ENCODE results near the gene EGFR. TPM values are rescaled to one million over a fixed set of nuclear protein-coding genes. Genes with fewer than 3 reads are reported as not detected.

The EGFR gene
- polyA plus RNA-seq, 1 of the 3 experiments (the other 2 are of a cell fraction): 37.6 TPM

GRCh38 chr7:55071411-55072175 is 52.8 kb downstream of the EGFR start:
- H3K27ac ChIP-seq (ENCODE audit: low read depth in 2 of 2, low read length in 1 of 2): peak overlapping the region in 1 of 2 experiments; percentile 63; a peak in 1 of 4 replicates
- ChIA-PET POLR2A (no interaction called here), CTCF (interaction anchor here (0.5 to 4.1 kb wide), 6 partner anchors 15 to 298 kb away, joined by 3 to 20 read pairs (median 4); no protein-coding TSS in a partner anchor)
- no peak for DNase-seq
- H3F3A ChIP-seq (replicated peaks; ENCODE audit: insufficient read depth): peaks cover 30% of the 10 kb centered on the region
- peaks cover 15 to 57% of the 10 kb centered on the region in 2 experiments for H3K4me1 ChIP-seq (ENCODE audit: control insufficient read depth in 1 of 2, insufficient read depth in 2 of 2, low read depth in 1 of 2, low read length in 1 of 2)
- H3K79me2 ChIP-seq (ENCODE audit: insufficient read depth): peaks cover 98% of the 10 kb centered on the region
- TF ChIP-seq EZH2phosphoT487 (IDR thresholded peaks at IDR 0.05; ENCODE audit: borderline replicate concordance, low read depth) (no peak), FOXJ3 (CRISPR knock-in tag; IDR thresholded peaks at IDR 0.05) (no peak), TCF12 (IDR thresholded peaks at IDR 0.05) (no peak), USF2 (IDR thresholded peaks at IDR 0.05; ENCODE audit: borderline replicate concordance, low read depth, low read length) (no peak), RXRA (IDR thresholded peaks at IDR 0.05; ENCODE audit: borderline replicate concordance, low read depth) (no peak), TAF1 (IDR thresholded peaks at IDR 0.05; ENCODE audit: borderline replicate concordance, low read depth, low read length) (no peak), RCOR1 (IDR thresholded peaks at IDR 0.05; ENCODE audit: low read length) (no peak), YY1 (IDR thresholded peaks at IDR 0.05; ENCODE audit: low read depth) (no peak), FOSL2 (IDR thresholded peaks at IDR 0.05; ENCODE audit: borderline replicate concordance, low read depth) (no peak), GABPA (IDR thresholded peaks at IDR 0.05; ENCODE audit: low read depth) (no peak), FOXM1 (IDR thresholded peaks at IDR 0.05; ENCODE audit: low read depth) (no peak), MAX (IDR thresholded peaks at IDR 0.05; ENCODE audit: low read depth) (no peak), MXI1 (IDR thresholded peaks at IDR 0.05; ENCODE audit: low read depth, low read length) (no peak)
- TF ChIP-seq, protein P1, sequence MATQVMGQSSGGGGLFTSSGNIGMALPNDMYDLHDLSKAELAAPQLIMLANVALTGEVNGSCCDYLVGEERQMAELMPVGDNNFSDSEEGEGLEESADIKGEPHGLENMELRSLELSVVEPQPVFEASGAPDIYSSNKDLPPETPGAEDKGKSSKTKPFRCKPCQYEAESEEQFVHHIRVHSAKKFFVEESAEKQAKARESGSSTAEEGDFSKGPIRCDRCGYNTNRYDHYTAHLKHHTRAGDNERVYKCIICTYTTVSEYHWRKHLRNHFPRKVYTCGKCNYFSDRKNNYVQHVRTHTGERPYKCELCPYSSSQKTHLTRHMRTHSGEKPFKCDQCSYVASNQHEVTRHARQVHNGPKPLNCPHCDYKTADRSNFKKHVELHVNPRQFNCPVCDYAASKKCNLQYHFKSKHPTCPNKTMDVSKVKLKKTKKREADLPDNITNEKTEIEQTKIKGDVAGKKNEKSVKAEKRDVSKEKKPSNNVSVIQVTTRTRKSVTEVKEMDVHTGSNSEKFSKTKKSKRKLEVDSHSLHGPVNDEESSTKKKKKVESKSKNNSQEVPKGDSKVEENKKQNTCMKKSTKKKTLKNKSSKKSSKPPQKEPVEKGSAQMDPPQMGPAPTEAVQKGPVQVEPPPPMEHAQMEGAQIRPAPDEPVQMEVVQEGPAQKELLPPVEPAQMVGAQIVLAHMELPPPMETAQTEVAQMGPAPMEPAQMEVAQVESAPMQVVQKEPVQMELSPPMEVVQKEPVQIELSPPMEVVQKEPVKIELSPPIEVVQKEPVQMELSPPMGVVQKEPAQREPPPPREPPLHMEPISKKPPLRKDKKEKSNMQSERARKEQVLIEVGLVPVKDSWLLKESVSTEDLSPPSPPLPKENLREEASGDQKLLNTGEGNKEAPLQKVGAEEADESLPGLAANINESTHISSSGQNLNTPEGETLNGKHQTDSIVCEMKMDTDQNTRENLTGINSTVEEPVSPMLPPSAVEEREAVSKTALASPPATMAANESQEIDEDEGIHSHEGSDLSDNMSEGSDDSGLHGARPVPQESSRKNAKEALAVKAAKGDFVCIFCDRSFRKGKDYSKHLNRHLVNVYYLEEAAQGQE (IDR thresholded peaks at IDR 0.05; ENCODE audit: low read depth, low read length): no peak
- TF ChIP-seq, protein P2, sequence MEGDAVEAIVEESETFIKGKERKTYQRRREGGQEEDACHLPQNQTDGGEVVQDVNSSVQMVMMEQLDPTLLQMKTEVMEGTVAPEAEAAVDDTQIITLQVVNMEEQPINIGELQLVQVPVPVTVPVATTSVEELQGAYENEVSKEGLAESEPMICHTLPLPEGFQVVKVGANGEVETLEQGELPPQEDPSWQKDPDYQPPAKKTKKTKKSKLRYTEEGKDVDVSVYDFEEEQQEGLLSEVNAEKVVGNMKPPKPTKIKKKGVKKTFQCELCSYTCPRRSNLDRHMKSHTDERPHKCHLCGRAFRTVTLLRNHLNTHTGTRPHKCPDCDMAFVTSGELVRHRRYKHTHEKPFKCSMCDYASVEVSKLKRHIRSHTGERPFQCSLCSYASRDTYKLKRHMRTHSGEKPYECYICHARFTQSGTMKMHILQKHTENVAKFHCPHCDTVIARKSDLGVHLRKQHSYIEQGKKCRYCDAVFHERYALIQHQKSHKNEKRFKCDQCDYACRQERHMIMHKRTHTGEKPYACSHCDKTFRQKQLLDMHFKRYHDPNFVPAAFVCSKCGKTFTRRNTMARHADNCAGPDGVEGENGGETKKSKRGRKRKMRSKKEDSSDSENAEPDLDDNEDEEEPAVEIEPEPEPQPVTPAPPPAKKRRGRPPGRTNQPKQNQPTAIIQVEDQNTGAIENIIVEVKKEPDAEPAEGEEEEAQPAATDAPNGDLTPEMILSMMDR (IDR thresholded peaks at IDR 0.05): no peak
- 92% methylated on average over 7 of the region's 7 CpGs for WGBS (ENCODE audit: low lambda C conversion rate)
- H3K9me3 ChIP-seq: no peaks in the 10 kb centered on the region
- peaks cover 3 to 45% of the 10 kb centered on the region in 2 experiments for H3K36me3 ChIP-seq (replicated peaks in 1 of 2; ENCODE audit: control insufficient read depth in 1 of 2, insufficient read depth in 2 of 2, low read length in 1 of 2)
- no peak overlapping the region for H3K9ac ChIP-seq
- H3K27me3 ChIP-seq (ENCODE audit: insufficient read depth): no peaks in the 10 kb centered on the region
- H2AFZ ChIP-seq (ENCODE audit: low read depth): no peak overlapping the region
- 0 out of 2 replicates have a peak overlapping the region, but pooled peaks have one; percentile 60 for H3K4me2 ChIP-seq
- no peak overlapping the region for H3K4me3 ChIP-seq (ENCODE audit: low read depth in 2 of 2, low read length in 1 of 2)
- no peaks in the 10 kb centered on the region for H3K9me2 ChIP-seq
- H4K20me1 ChIP-seq (ENCODE audit: insufficient read depth): no peaks in the 10 kb centered on the region; the same call in 1 of the 2 replicates

Measured in SK-N-SH (cell line).